GM12878 (cell line): ENCODE measurements around the gene AIFM3. TPM values are rescaled to one million over a fixed set of nuclear protein-coding genes. Genes with fewer than 3 reads are reported as not detected.

Experiments
- BMI1 ChIP-seq: fragments of 450-650 bp; IDR thresholded peaks from 2 replicates; pipeline ENCODE4 v1.6.1; 2016; ENCODE audit warnings: mild to moderate bottlenecking, moderate library complexity, borderline replicate concordance
- CREM ChIP-seq: IDR thresholded peaks from 2 replicates; pipeline ENCODE4 v1.6.1; 2014; ENCODE audit warnings: antibody characterized with exemption, low read depth
- DPF2 ChIP-seq: fragments of 450-650 bp; IDR thresholded peaks from 2 replicates; pipeline ENCODE4 v1.6.1; 2017; ENCODE audit warnings: mild to moderate bottlenecking
- GABPA ChIP-seq: IDR thresholded peaks from 2 replicates; pipeline ENCODE4 v1.6.1; 2014; ENCODE audit warnings: antibody characterized with exemption, low read depth, mild to moderate bottlenecking, inconsistent platforms
- HCFC1 ChIP-seq: fragments of 150-350 bp; IDR thresholded peaks from 2 replicates; pipeline ENCODE4 v1.6.1; 2014; ENCODE audit warnings: low read length
- KAT2A ChIP-seq: conservative IDR thresholded peaks from 2 replicates; pipeline ENCODE4 v1.6.1; 2011; ENCODE audit warnings: low read depth, low read length; ENCODE audit not compliant: control insufficient read depth
- MEF2A ChIP-seq: IDR thresholded peaks from 2 replicates; pipeline ENCODE4 v1.6.1; 2011; ENCODE audit warnings: low read depth, mild to moderate bottlenecking, low read length, moderate library complexity; ENCODE audit not compliant: insufficient read depth
- MXI1 ChIP-seq: fragments of 150-350 bp; IDR thresholded peaks from 2 replicates; pipeline ENCODE4 v1.6.1; 2011; ENCODE audit warnings: low read depth, mild to moderate bottlenecking, inconsistent platforms, low read length, improper control_type of control experiment
- NR2C1 ChIP-seq: fragments of 450-650 bp; IDR thresholded peaks from 2 replicates; pipeline ENCODE4 v1.6.1; 2017; ENCODE audit warnings: antibody characterized with exemption, mild to moderate bottlenecking, moderate library complexity
- PAX8 ChIP-seq: fragments of 450-650 bp; IDR thresholded peaks from 2 replicates; pipeline ENCODE4 v1.6.1; 2017; ENCODE audit warnings: mild to moderate bottlenecking, moderate library complexity
- PML ChIP-seq: IDR thresholded peaks from 2 replicates; pipeline ENCODE4 v1.6.1; 2012; ENCODE audit warnings: low read length, inconsistent platforms
- POU2F2 ChIP-seq: IDR thresholded peaks from 3 replicates; pipeline ENCODE4 v1.6.1; 2011; ENCODE audit warnings: low read depth, mild to moderate bottlenecking, low read length, borderline replicate concordance
- RBBP5 ChIP-seq: fragments of 200-600 bp; sonication (generic); conservative IDR thresholded peaks from 2 replicates; pipeline ENCODE4 v1.6.1; 2016
- RUNX3 ChIP-seq: IDR thresholded peaks from 2 replicates; pipeline ENCODE4 v1.6.1; 2012; ENCODE audit warnings: low read length, inconsistent platforms
- SMAD1 ChIP-seq: fragments of 450-650 bp; IDR thresholded peaks from 2 replicates; pipeline ENCODE4 v1.6.1; 2018; ENCODE audit warnings: mild to moderate bottlenecking, low read depth; ENCODE audit not compliant: partially characterized antibody
- SRF ChIP-seq, 2 experiments: IDR thresholded peaks; 2 replicates each; pipeline ENCODE4 v1.6.1; 2011; ENCODE audit warnings: low read depth in 2 of 2, low read length in 2 of 2, mild to moderate bottlenecking in 1 of 2, moderate library complexity in 1 of 2
- STAT1 ChIP-seq: fragments of 450-650 bp; conservative IDR thresholded peaks from 2 replicates; pipeline ENCODE4 v1.6.1; 2014; ENCODE audit warnings: antibody characterized with exemption, mild to moderate bottlenecking
- TCF12 ChIP-seq: IDR thresholded peaks from 2 replicates; pipeline ENCODE4 v1.6.1; 2011; ENCODE audit warnings: low read depth, mild to moderate bottlenecking, low read length
- WRNIP1 ChIP-seq: IDR thresholded peaks from 2 replicates; pipeline ENCODE4 v1.6.1; 2011; ENCODE audit warnings: low read depth, low read length, improper control_type of control experiment, borderline replicate concordance
- ZNF24 ChIP-seq: fragments of 450-650 bp; IDR thresholded peaks from 2 replicates; pipeline ENCODE4 v1.6.1; 2017; ENCODE audit warnings: antibody characterized with exemption, mild to moderate bottlenecking
- ZNF274 ChIP-seq: IDR thresholded peaks from one replicate; pipeline ENCODE4 v1.8.0; 2011; ENCODE audit not compliant: insufficient read length, insufficient read depth
- polyA plus RNA-seq, 11 experiments: library from polyadenylated mRNA; depleted of rRNA in 4 of 11; unstranded in 6 of 11; stranded (reverse) in 5 of 11; fragments of >200 nt; fragmentation: Nextera tagmentation in 4 of 11; fragmentation: Illumina TruSeq in 1 of 11; extraction: Ambion mirVana in 4 of 11; extraction: Trizol in 1 of 11; gene quantifications; 1 replicate in 1 of 11; 2 replicates in 10 of 11; pipeline versions ENCODE4 v1.2.1 to v1.2.3, GENCODE V29; 2011 to 2016; ENCODE audit warnings: inconsistent platforms in 2 of 11, missing spikeins in 2 of 11, low read depth in 1 of 11
- total RNA-seq, 4 experiments: library from RNA; depleted of rRNA in 3 of 4; stranded (reverse); fragments of >200 nt in 3 of 4; fragmentation: Illumina TruSeq in 1 of 4; extraction: Trizol in 1 of 4; gene quantifications; 2 replicates each; pipeline versions ENCODE4 v1.2.1 to v1.2.3, GENCODE V29; 2013 to 2021
- TF ChIP-seq, protein P1 (sequence below): fragments of 450-650 bp; IDR thresholded peaks from 2 replicates; pipeline ENCODE4 v1.6.1; 2017; ENCODE audit warnings: borderline replicate concordance
- TF ChIP-seq, protein P2 (sequence below): fragments of 450-650 bp; conservative IDR thresholded peaks from 2 replicates; pipeline ENCODE4 v1.6.1; 2017; ENCODE audit warnings: mild to moderate bottlenecking, moderate library complexity
- TF ChIP-seq, protein P3 (sequence below): IDR thresholded peaks from 2 replicates; pipeline ENCODE4 v1.6.1; 2012; ENCODE audit warnings: mild to moderate bottlenecking, low read depth, low read length
- TF ChIP-seq, protein P4 (sequence below): IDR thresholded peaks from 2 replicates; pipeline ENCODE4 v1.6.1; 2012; ENCODE audit warnings: low read depth, low read length, improper control_type of control experiment

AIFM3 gene
- total and polyA plus RNA-seq, 10 of the 15 experiments (the other 5 are each of a cell fraction or from before 2014, with no cell fraction given): 0.06 to 0.34 (median 0.21) TPM; not detected in 6

DNA sequence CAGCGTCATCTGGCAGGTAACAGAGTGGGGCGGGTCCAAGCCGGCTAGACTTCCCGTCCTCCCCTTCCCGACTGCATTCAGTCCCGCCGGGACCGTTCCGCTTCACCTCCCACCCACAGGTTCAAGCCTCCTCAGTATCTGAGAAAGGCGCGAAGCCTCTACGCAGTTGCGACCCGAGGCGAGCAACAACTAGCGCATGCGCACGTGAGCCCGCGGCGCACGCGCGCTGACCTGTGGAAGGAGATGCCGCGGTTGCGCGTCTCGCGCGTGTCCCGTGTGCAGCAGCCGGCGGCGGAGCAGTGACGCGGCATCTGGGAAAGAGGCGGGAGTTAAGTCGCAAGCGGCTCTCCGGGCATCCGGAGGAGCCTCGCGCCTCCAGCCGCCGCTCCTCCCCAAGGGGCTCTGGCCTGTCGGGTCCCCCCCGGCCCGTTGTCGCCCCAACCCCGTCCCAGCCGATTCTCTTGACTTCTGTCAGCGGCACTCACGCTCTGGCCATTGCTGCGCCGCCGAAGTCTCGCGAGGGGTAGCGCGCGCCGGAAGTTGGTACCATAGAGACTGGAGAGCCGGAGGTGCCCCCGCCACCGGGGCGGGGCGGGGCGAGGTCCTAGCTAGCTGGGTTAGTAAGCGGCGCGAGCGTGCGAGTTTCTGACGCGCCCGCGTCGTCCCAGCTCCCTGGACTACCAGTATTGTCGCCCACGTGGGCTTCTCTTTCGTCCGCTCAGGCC, 34.7 kb downstream of the AIFM3 start, which contains the start of gene THAP7 (continued):
- TF ChIP-seq KAT2A (no peak), GABPA (peak; percentile 81), WRNIP1 (no peak), HCFC1 (peak; percentile 51), BMI1 (no peak), NR2C1 (no peak), TCF12 (peak; percentile 32; the same call in 1 of the 2 replicates), ZNF274 (no peak), PML (peak; percentile 87), POU2F2 (peak; percentile 68; the same call in 2 of the 3 replicates), DPF2 (peak; percentile 78), SRF (IDR thresholded peaks at IDR 0.05; ENCODE audit: low read depth in 2 of 2, low read length in 2 of 2) (peak in 1 of 2 experiments; percentile 37; a peak in 1 of 4 replicates), ZNF24 (no peak), PAX8 (peak; percentile 34; the same call in 1 of the 2 replicates), SMAD1 (no peak), MXI1 (peak; percentile 60; the same call in 1 of the 2 replicates), MEF2A (no peak), RBBP5 (no peak), STAT1 (no peak), CREM (peak; percentile 64; the same call in 1 of the 2 replicates), RUNX3 (peak; percentile 51; the same call in 1 of the 2 replicates)
- TF ChIP-seq, protein P1, sequence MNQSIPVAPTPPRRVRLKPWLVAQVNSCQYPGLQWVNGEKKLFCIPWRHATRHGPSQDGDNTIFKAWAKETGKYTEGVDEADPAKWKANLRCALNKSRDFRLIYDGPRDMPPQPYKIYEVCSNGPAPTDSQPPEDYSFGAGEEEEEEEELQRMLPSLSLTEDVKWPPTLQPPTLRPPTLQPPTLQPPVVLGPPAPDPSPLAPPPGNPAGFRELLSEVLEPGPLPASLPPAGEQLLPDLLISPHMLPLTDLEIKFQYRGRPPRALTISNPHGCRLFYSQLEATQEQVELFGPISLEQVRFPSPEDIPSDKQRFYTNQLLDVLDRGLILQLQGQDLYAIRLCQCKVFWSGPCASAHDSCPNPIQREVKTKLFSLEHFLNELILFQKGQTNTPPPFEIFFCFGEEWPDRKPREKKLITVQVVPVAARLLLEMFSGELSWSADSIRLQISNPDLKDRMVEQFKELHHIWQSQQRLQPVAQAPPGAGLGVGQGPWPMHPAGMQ: peak; percentile 63; the same call in 1 of the 2 replicates
- TF ChIP-seq, protein P2, sequence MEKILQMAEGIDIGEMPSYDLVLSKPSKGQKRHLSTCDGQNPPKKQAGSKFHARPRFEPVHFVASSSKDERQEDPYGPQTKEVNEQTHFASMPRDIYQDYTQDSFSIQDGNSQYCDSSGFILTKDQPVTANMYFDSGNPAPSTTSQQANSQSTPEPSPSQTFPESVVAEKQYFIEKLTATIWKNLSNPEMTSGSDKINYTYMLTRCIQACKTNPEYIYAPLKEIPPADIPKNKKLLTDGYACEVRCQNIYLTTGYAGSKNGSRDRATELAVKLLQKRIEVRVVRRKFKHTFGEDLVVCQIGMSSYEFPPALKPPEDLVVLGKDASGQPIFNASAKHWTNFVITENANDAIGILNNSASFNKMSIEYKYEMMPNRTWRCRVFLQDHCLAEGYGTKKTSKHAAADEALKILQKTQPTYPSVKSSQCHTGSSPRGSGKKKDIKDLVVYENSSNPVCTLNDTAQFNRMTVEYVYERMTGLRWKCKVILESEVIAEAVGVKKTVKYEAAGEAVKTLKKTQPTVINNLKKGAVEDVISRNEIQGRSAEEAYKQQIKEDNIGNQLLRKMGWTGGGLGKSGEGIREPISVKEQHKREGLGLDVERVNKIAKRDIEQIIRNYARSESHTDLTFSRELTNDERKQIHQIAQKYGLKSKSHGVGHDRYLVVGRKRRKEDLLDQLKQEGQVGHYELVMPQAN: peak; percentile 46; the same call in 1 of the 2 replicates
- TF ChIP-seq, protein P3, sequence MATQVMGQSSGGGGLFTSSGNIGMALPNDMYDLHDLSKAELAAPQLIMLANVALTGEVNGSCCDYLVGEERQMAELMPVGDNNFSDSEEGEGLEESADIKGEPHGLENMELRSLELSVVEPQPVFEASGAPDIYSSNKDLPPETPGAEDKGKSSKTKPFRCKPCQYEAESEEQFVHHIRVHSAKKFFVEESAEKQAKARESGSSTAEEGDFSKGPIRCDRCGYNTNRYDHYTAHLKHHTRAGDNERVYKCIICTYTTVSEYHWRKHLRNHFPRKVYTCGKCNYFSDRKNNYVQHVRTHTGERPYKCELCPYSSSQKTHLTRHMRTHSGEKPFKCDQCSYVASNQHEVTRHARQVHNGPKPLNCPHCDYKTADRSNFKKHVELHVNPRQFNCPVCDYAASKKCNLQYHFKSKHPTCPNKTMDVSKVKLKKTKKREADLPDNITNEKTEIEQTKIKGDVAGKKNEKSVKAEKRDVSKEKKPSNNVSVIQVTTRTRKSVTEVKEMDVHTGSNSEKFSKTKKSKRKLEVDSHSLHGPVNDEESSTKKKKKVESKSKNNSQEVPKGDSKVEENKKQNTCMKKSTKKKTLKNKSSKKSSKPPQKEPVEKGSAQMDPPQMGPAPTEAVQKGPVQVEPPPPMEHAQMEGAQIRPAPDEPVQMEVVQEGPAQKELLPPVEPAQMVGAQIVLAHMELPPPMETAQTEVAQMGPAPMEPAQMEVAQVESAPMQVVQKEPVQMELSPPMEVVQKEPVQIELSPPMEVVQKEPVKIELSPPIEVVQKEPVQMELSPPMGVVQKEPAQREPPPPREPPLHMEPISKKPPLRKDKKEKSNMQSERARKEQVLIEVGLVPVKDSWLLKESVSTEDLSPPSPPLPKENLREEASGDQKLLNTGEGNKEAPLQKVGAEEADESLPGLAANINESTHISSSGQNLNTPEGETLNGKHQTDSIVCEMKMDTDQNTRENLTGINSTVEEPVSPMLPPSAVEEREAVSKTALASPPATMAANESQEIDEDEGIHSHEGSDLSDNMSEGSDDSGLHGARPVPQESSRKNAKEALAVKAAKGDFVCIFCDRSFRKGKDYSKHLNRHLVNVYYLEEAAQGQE: no peak
- TF ChIP-seq, protein P4, sequence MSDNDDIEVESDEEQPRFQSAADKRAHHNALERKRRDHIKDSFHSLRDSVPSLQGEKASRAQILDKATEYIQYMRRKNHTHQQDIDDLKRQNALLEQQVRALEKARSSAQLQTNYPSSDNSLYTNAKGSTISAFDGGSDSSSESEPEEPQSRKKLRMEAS: peak; percentile 89
